ENCODE data around the gene NWD2. TPM values are rescaled to one million over a fixed set of nuclear protein-coding genes. Genes with fewer than 3 reads are reported as not detected.

The NWD2 gene
- total and polyA plus RNA-seq, 10 of the 15 experiments (the other 5 are each of a cell fraction or from before 2014, with no cell fraction given) = not detected

- H3K36me3 ChIP-seq (ENCODE audit: control insufficient read depth in 2 of 2, insufficient read depth in 2 of 2, low read length in 1 of 2) = no peaks in the 10 kb centered on the region
- H3K4me3 ChIP-seq = no peak overlapping the region
- H3K27me3 ChIP-seq (replicated peaks in 1 of 2; ENCODE audit: control insufficient read depth in 2 of 2, insufficient read depth in 2 of 2, low read length in 1 of 2) = no peaks in the 10 kb centered on the region
- in situ Hi-C loops (cut with MboI) = no loop called here
- ChIA-PET SMC1A (ENCODE audit: uncharacterized antibody, unreplicated experiment) (interaction anchor here (0.8 to 1.4 kb wide), 4 partner anchors 9 to 124 kb away, joined by 3 to 5 read pairs (median 4); a partner anchor contains a TSS), CTCF (interaction anchor here (1.0 to 4.2 kb wide), 2 partner anchors 10 to 11 kb away, joined by 3 to 21 read pairs; a partner anchor contains a TSS), RAD21 (ENCODE audit: unreplicated experiment) (no interaction called here), POLR2A (interaction anchor here (0.5 kb wide), 1 partner anchor 9 kb away, joined by 3 read pairs; no protein-coding TSS in a partner anchor)
- no peak overlapping the region for H3K4me2 ChIP-seq (ENCODE audit: control insufficient read depth, insufficient read depth)
- no peak overlapping the region for H3K27ac ChIP-seq (ENCODE audit: control insufficient read depth, insufficient read depth)
- H2AFZ ChIP-seq (ENCODE audit: control insufficient read depth, low read depth, low read length) = no peak overlapping the region
- H3K4me1 ChIP-seq (ENCODE audit: control insufficient read depth, insufficient read depth, low read length) = no peaks in the 10 kb centered on the region
- H4K20me1 ChIP-seq (ENCODE audit: control insufficient read depth, insufficient read depth) = no peaks in the 10 kb centered on the region
- no peaks in the 10 kb centered on the region for H3K9me3 ChIP-seq (replicated peaks; ENCODE audit: control insufficient read depth, insufficient read depth, low read length)
- no peak for ATAC-seq
- 21% methylated on average over 4 of the region's 4 CpGs for WGBS (ENCODE audit: insufficient coverage, insufficient replicate concordance, low lambda C conversion rate, missing lambda C conversion rate)
- DNase-seq (ENCODE audit: low read depth, low spot score) = no peak
- no TSS peak for BruUV-seq (replicated peaks)
- TF ChIP-seq, protein P1, sequence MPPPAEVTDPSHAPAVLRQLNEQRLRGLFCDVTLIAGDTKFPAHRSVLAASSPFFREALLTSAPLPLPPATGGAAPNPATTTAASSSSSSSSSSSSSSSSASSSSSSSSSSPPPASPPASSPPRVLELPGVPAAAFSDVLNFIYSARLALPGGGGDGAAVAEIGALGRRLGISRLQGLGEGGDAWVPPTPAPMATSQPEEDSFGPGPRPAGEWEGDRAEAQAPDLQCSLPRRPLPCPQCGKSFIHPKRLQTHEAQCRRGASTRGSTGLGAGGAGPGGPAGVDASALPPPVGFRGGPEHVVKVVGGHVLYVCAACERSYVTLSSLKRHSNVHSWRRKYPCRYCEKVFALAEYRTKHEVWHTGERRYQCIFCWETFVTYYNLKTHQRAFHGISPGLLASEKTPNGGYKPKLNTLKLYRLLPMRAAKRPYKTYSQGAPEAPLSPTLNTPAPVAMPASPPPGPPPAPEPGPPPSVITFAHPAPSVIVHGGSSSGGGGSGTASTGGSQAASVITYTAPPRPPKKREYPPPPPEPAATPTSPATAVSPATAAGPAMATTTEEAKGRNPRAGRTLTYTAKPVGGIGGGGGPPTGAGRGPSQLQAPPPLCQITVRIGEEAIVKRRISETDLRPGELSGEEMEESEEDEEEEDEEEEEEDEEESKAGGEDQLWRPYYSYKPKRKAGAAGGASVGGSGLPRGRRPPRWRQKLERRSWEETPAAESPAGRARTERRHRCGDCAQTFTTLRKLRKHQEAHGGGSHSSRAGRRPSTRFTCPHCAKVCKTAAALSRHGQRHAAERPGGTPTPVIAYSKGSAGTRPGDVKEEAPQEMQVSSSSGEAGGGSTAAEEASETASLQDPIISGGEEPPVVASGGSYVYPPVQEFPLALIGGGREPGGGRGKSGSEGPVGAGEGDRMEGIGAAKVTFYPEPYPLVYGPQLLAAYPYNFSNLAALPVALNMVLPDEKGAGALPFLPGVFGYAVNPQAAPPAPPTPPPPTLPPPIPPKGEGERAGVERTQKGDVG (CRISPR knock-in tag; IDR thresholded peaks at IDR 0.05) = no peak
- TF ChIP-seq ZSCAN29 (IDR thresholded peaks at IDR 0.05) = no peak
- TF ChIP-seq, protein P2, sequence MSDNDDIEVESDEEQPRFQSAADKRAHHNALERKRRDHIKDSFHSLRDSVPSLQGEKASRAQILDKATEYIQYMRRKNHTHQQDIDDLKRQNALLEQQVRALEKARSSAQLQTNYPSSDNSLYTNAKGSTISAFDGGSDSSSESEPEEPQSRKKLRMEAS (IDR thresholded peaks at IDR 0.05; ENCODE audit: low read depth, low read length) = no peak
- TF ChIP-seq PKNOX1 (IDR thresholded peaks at IDR 0.05) = no peak
- no peak for TF ChIP-seq CEBPB (IDR thresholded peaks at IDR 0.05; ENCODE audit: borderline replicate concordance in 1 of 2, low read depth in 2 of 2, low read length in 2 of 2)
- no peak for TF ChIP-seq BHLHE40 (IDR thresholded peaks at IDR 0.05; ENCODE audit: borderline replicate concordance in 1 of 2, low read depth in 2 of 2, low read length in 1 of 2)
- TF ChIP-seq, protein P3, sequence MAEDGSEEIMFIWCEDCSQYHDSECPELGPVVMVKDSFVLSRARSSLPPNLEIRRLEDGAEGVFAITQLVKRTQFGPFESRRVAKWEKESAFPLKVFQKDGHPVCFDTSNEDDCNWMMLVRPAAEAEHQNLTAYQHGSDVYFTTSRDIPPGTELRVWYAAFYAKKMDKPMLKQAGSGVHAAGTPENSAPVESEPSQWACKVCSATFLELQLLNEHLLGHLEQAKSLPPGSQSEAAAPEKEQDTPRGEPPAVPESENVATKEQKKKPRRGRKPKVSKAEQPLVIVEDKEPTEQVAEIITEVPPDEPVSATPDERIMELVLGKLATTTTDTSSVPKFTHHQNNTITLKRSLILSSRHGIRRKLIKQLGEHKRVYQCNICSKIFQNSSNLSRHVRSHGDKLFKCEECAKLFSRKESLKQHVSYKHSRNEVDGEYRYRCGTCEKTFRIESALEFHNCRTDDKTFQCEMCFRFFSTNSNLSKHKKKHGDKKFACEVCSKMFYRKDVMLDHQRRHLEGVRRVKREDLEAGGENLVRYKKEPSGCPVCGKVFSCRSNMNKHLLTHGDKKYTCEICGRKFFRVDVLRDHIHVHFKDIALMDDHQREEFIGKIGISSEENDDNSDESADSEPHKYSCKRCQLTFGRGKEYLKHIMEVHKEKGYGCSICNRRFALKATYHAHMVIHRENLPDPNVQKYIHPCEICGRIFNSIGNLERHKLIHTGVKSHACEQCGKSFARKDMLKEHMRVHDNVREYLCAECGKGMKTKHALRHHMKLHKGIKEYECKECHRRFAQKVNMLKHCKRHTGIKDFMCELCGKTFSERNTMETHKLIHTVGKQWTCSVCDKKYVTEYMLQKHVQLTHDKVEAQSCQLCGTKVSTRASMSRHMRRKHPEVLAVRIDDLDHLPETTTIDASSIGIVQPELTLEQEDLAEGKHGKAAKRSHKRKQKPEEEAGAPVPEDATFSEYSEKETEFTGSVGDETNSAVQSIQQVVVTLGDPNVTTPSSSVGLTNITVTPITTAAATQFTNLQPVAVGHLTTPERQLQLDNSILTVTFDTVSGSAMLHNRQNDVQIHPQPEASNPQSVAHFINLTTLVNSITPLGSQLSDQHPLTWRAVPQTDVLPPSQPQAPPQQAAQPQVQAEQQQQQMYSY (CRISPR knock-in tag; IDR thresholded peaks at IDR 0.05) = no peak
- no peak for TF ChIP-seq ZZZ3 (IDR thresholded peaks at IDR 0.05; ENCODE audit: control insufficient read depth, insufficient read length, low read depth)
- no peak for TF ChIP-seq DPF2 (IDR thresholded peaks at IDR 0.05)
- TF ChIP-seq POLR2AphosphoS5 (IDR thresholded peaks at IDR 0.05; ENCODE audit: low read length) = no peak
- no peak for TF ChIP-seq MTA2 (IDR thresholded peaks at IDR 0.05; ENCODE audit: low read depth)
- no peak for TF ChIP-seq CBX3 (IDR thresholded peaks at IDR 0.05; ENCODE audit: borderline replicate concordance, low read depth)
- TF ChIP-seq JUNB (IDR thresholded peaks at IDR 0.05) = no peak
- no peak for TF ChIP-seq NFIC (IDR thresholded peaks at IDR 0.05; ENCODE audit: low read depth, low read length)
- no peak for TF ChIP-seq POLR2A (IDR thresholded peaks at IDR 0.05; ENCODE audit: low read depth, low read length)
- no peak for TF ChIP-seq SMARCA5 (IDR thresholded peaks at IDR 0.05)
- TF ChIP-seq NFXL1 (IDR thresholded peaks at IDR 0.05; ENCODE audit: borderline replicate concordance) = no peak
- no peak for TF ChIP-seq ZNF24 (IDR thresholded peaks at IDR 0.05)
- intact Hi-C loops (cut with micrococcal nuclease; ENCODE audit: unreplicated experiment) = no loop called here
- FAIRE-seq = no peak
- H3K9ac ChIP-seq (ENCODE audit: control insufficient read depth, insufficient read depth, low read length) = no peak overlapping the region
- H3K79me2 ChIP-seq (ENCODE audit: control insufficient read depth, insufficient read depth, low read length) = no peaks in the 10 kb centered on the region
Measured at GRCh38 chr4:37443137-37443536, 198.6 kb downstream of the NWD2 start.
